HepG2 (cell line): Measurements from ENCODE around the gene CCL1. TPM values are rescaled to one million over a fixed set of nuclear protein-coding genes. Genes with fewer than 3 reads are reported as not detected.

Experiments
- ATAC-seq: fragments of 200-7000 bp; cut with Tn5 transposase; 3 replicates; pipeline ENCODE4 v1.9.1; 2020; ENCODE audit warnings: mild to moderate bottlenecking, moderate library complexity
- BruUV-seq: library from RNA; stranded (reverse); fragments of 400-500 nt; replicated peaks from 2 replicates; lab custom pipeline; 2021; lab: Mats Ljungman, UMichigan
- CTCF ChIA-PET: fragments of 300-600 bp; formaldehyde crosslinking; extraction: SDS; loops from one replicate; lab custom pipeline; 2021; ENCODE audit warnings: low total read pairs, inconsistent platforms, low intra/inter-chr PET ratio; lab: Yijun Ruan, JAX
- POLR2A ChIA-PET: fragments of 350-600 bp; sonication (Branson Sonifier 250); formaldehyde crosslinking; loops from one replicate; lab custom pipeline; 2020; ENCODE audit warnings: antibody characterized with exemption, inconsistent platforms; lab: Yijun Ruan, JAX
- DNase-seq: peaks from one replicate; pipeline ENCODE4 v3.0.0-alpha.2; 2015; ENCODE audit warnings: low spot score
- FAIRE-seq: peaks from 3 replicates; lab custom pipeline; 2011; peaks lifted over from hg19 to GRCh38; lab: Jason Lieb, UNC
- H2AFZ ChIP-seq: one replicate; pipeline ENCODE4 v1.6.1; 2011; ENCODE audit warnings: low read length, inconsistent platforms
- H3K27ac ChIP-seq: fragments of 300-600 bp; 3 replicates; pipeline ENCODE4 v1.8.0; 2011; ENCODE audit warnings: mixed run types, mild to moderate bottlenecking, mixed read lengths, low read length, inconsistent platforms; ENCODE audit not compliant: insufficient read depth; ENCODE audit errors: extremely low read length
- H3K27me3 ChIP-seq, 2 experiments: fragments of 200-600 bp in 1 of 2; 2 replicates in 1 of 2; 3 replicates in 1 of 2; pipeline versions ENCODE4 v1.6.0 to v1.8.0; 2011; ENCODE audit warnings: low read length in 2 of 2, mild to moderate bottlenecking in 2 of 2, moderate library complexity in 2 of 2, inconsistent platforms in 1 of 2; ENCODE audit not compliant: insufficient read depth in 2 of 2, control insufficient read depth in 1 of 2
- H3K36me3 ChIP-seq, 2 experiments: fragments of 200-600 bp in 1 of 2; replicated peaks in 1 of 2; 2 replicates in 1 of 2; 3 replicates in 1 of 2; pipeline versions ENCODE4 v1.5.1 to v1.8.0; 2011; ENCODE audit warnings: low read length in 2 of 2, inconsistent platforms in 1 of 2; ENCODE audit not compliant: insufficient read depth in 2 of 2, control insufficient read depth in 1 of 2
- H3K4me1 ChIP-seq: 2 replicates; pipeline ENCODE4 v1.5.1; 2012; ENCODE audit warnings: low read length, inconsistent platforms; ENCODE audit not compliant: insufficient read depth
- H3K4me2 ChIP-seq: 2 replicates; pipeline ENCODE4 v1.6.0; 2011; ENCODE audit warnings: low read depth, low read length, inconsistent platforms
- H3K4me3 ChIP-seq, 3 experiments: fragments of 200-600 bp in 1 of 3; sonication (generic), shearing (Covaris generic) in 1 of 3; replicated peaks in 1 of 3; 2 replicates each; pipeline ENCODE4 v1.5.1; 2011 to 2016; ENCODE audit warnings: low read length in 3 of 3, inconsistent platforms in 2 of 3, low read depth in 2 of 3, mild to moderate bottlenecking in 2 of 3, control low read depth in 1 of 3, mixed read lengths in 1 of 3; ENCODE audit not compliant: insufficient read depth in 1 of 3
- H3K79me2 ChIP-seq: one replicate; pipeline ENCODE4 v1.6.1; 2011; ENCODE audit warnings: low read length, inconsistent platforms; ENCODE audit not compliant: insufficient read depth
- H3K9ac ChIP-seq: 2 replicates; pipeline ENCODE4 v1.6.0; 2011; ENCODE audit warnings: mild to moderate bottlenecking, low read depth, low read length, inconsistent platforms; ENCODE audit not compliant: insufficient read depth
- H3K9me3 ChIP-seq: 2 replicates; pipeline ENCODE4 v1.5.1; 2012; ENCODE audit warnings: mild to moderate bottlenecking, low read length
- H4K20me1 ChIP-seq: 2 replicates; pipeline ENCODE4 v1.6.0; 2011; ENCODE audit warnings: inconsistent platforms, mild to moderate bottlenecking, low read length, moderate library complexity; ENCODE audit not compliant: insufficient read depth
- ADNP ChIP-seq: sonication (generic); formaldehyde crosslinking; IDR thresholded peaks from 2 replicates; pipeline ENCODE4 v1.4.0; 2020; ENCODE audit warnings: missing genetic modification reagents
- CBX2 ChIP-seq, 2 experiments: fragments of 200-600 bp in 1 of 2; sonication (generic); formaldehyde crosslinking in 1 of 2; IDR thresholded peaks; 2 replicates each; pipeline versions ENCODE4 v1.7.0 to v1.8.1; 2018 to 2022; ENCODE audit warnings: low read depth in 2 of 2, low read length in 1 of 2, mild to moderate bottlenecking in 1 of 2, missing genetic modification reagents in 1 of 2
- ELF3 ChIP-seq: IDR thresholded peaks from 2 replicates; pipeline ENCODE4 v1.6.1; 2016; ENCODE audit warnings: missing genetic modification reagents, missing compliant biosample characterization
- ELK4 ChIP-seq: sonication (generic); formaldehyde crosslinking; IDR thresholded peaks from 2 replicates; pipeline ENCODE4 v1.9.0; 2021; ENCODE audit warnings: missing genetic modification reagents, borderline replicate concordance
- NCOR1 ChIP-seq: fragments of 200-600 bp; sonication (generic); IDR thresholded peaks from 2 replicates; pipeline ENCODE4 v1.7.0; 2017; ENCODE audit warnings: antibody characterized with exemption, low read length, borderline replicate concordance
- NFKBIZ ChIP-seq: IDR thresholded peaks from 2 replicates; pipeline ENCODE4 v1.6.1; 2018; ENCODE audit warnings: missing genetic modification reagents, missing compliant biosample characterization
- NR1H2 ChIP-seq: sonication (generic); formaldehyde crosslinking; IDR thresholded peaks from 2 replicates; pipeline ENCODE4 v1.8.1; 2022; ENCODE audit warnings: low read depth, missing genetic modification reagents, borderline replicate concordance
- NRL ChIP-seq: sonication (generic); formaldehyde crosslinking; IDR thresholded peaks from 2 replicates; pipeline ENCODE4 v1.5.0; 2020; ENCODE audit warnings: missing genetic modification reagents, mild to moderate bottlenecking, moderate library complexity, borderline replicate concordance
- RFX1 ChIP-seq: fragments of 450-650 bp; IDR thresholded peaks from 2 replicates; pipeline ENCODE4 v1.6.1; 2017
- RORA ChIP-seq: sonication (generic); formaldehyde crosslinking; IDR thresholded peaks from 2 replicates; pipeline ENCODE4 v1.5.0; 2020; ENCODE audit warnings: mild to moderate bottlenecking, missing genetic modification reagents, moderate library complexity
- ZKSCAN5 ChIP-seq: sonication (generic); formaldehyde crosslinking; IDR thresholded peaks from 2 replicates; pipeline ENCODE4 v1.5.1; 2020; ENCODE audit warnings: mild to moderate bottlenecking, missing genetic modification reagents
- ZNF225 ChIP-seq: sonication (generic); formaldehyde crosslinking; IDR thresholded peaks from 2 replicates; pipeline ENCODE4 v1.4.0; 2020; ENCODE audit warnings: mild to moderate bottlenecking, missing genetic modification reagents
- ZNF234 ChIP-seq: sonication (generic); formaldehyde crosslinking; conservative IDR thresholded peaks from 2 replicates; pipeline ENCODE4 v1.5.1; 2020; ENCODE audit warnings: mild to moderate bottlenecking, missing genetic modification reagents
- ZNF589 ChIP-seq: sonication (generic); formaldehyde crosslinking; conservative IDR thresholded peaks from 2 replicates; pipeline ENCODE4 v1.8.0; 2022; ENCODE audit warnings: mild to moderate bottlenecking, moderate library complexity, missing genetic modification reagents
- ZNF678 ChIP-seq: sonication (generic); formaldehyde crosslinking; IDR thresholded peaks from 2 replicates; pipeline ENCODE4 v1.4.0; 2020; ENCODE audit warnings: mild to moderate bottlenecking, missing genetic modification reagents
- ZNF788 ChIP-seq: sonication (generic); formaldehyde crosslinking; IDR thresholded peaks from 2 replicates; pipeline ENCODE4 v1.5.0; 2020; ENCODE audit warnings: mild to moderate bottlenecking, missing genetic modification reagents, borderline replicate concordance
- ZSCAN25 ChIP-seq: sonication (generic); formaldehyde crosslinking; IDR thresholded peaks from 2 replicates; pipeline ENCODE4 v1.8.0; 2022; ENCODE audit warnings: mild to moderate bottlenecking, missing genetic modification reagents
- WGBS: methylation state at CpG from one replicate; pipeline ENCODE4 v1.1.6; 2017; ENCODE audit warnings: low lambda C conversion rate; 5-methylcytosine and 5-hydroxymethylcytosine counted together
- in situ Hi-C: cut with HindIII; loops from 2 replicates; pipeline ENCODE4 v1.10.0; 2017; ENCODE audit warnings: low pct_unique_long_range_greater_than_20kb; ENCODE audit not compliant: extremely low pct_ligation_motif_present
- intact Hi-C: fragments of 100-400 bp; cut with micrococcal nuclease; formaldehyde crosslinking; loops from one replicate; pipeline ENCODE4 v1.10.0; 2022; ENCODE audit not compliant: unreplicated experiment
- polyA plus RNA-seq, 8 experiments: library from polyadenylated mRNA; depleted of rRNA in 3 of 8; stranded (reverse) in 7 of 8; unstranded in 1 of 8; fragments of >200 nt; fragmentation: Illumina TruSeq in 4 of 8; extraction: Trizol in 4 of 8; gene quantifications; 2 replicates each; pipeline versions ENCODE4 v1.2.1 to v1.2.3, GENCODE V29; 2011 to 2016; ENCODE audit warnings: low read depth in 4 of 8, missing spikeins in 1 of 8, mixed read lengths in 1 of 8; ENCODE audit not compliant: insufficient read depth in 1 of 8
- total RNA-seq, 5 experiments: library from RNA; depleted of rRNA; stranded (reverse); fragments of >200 nt; fragmentation: Illumina TruSeq; extraction: Trizol; gene quantifications; 2 replicates each; pipeline ENCODE4 v1.2.3, GENCODE V29; 2016; ENCODE audit warnings: low read depth in 1 of 5
- TF ChIP-seq, protein P1 (sequence below): sonication (generic); formaldehyde crosslinking; IDR thresholded peaks from 2 replicates; pipeline ENCODE4 v1.4.0; 2020; ENCODE audit warnings: mild to moderate bottlenecking, missing genetic modification reagents

CCL1 gene
- total and polyA plus RNA-seq, 2 of the 13 experiments (the other 11 are each of a cell fraction or from before 2014, with no cell fraction given), result not detected

GRCh38 chr17:34341916-34342315 is 21.1 kb downstream of the CCL1 start (continued):
- no peak for TF ChIP-seq ELF3 (CRISPR knock-in tag)
- no peak for TF ChIP-seq ZKSCAN5 (CRISPR knock-in tag)
- TF ChIP-seq, protein P1, sequence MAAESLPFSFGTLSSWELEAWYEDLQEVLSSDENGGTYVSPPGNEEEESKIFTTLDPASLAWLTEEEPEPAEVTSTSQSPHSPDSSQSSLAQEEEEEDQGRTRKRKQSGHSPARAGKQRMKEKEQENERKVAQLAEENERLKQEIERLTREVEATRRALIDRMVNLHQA (CRISPR knock-in tag), result no peak
- TF ChIP-seq ZNF589 (CRISPR knock-in tag), result no peak

GRCh38 chr17:34339138-34339770 is 23.8 kb downstream of the CCL1 start:
- no peak for DNase-seq
- no peak for TF ChIP-seq ZSCAN25 (CRISPR knock-in tag)
- TF ChIP-seq NFKBIZ, result no peak
- no peak for TF ChIP-seq ZNF234 (CRISPR knock-in tag)
- TF ChIP-seq ADNP, result no peak
- no peak for TF ChIP-seq ZNF678 (CRISPR knock-in tag)
- no peak for TF ChIP-seq RORA
- no peak for TF ChIP-seq NCOR1
- TF ChIP-seq ZNF788, result no peak
- TF ChIP-seq RFX1, result no peak
- TF ChIP-seq NRL (CRISPR knock-in tag), result no peak
- TF ChIP-seq ELK4 (CRISPR knock-in tag), result no peak
- TF ChIP-seq ZKSCAN5 (CRISPR knock-in tag), result no peak
- TF ChIP-seq CBX2 (IDR thresholded peaks at IDR 0.05; ENCODE audit: low read depth, low read length), result no peak
- no peak for TF ChIP-seq CBX2 (CRISPR knock-in tag; IDR thresholded peaks at IDR 0.05; ENCODE audit: low read depth)
- TF ChIP-seq NR1H2 (CRISPR knock-in tag), result no peak
- TF ChIP-seq ZNF225, result no peak
- TF ChIP-seq, all 625 proteins: peak for 0
- Histone ChIP-seq H3K36me3 (no peaks in the 10 kb centered on the region), H2AFZ (no peak overlapping the region), H3K79me2 (no peaks in the 10 kb centered on the region), H3K9me3 (no peaks in the 10 kb centered on the region), H3K27ac (no peak overlapping the region), H3K4me1 (no peaks in the 10 kb centered on the region), H3K4me3 (no peak overlapping the region), H3K9ac (no peak overlapping the region), H3K27me3 (no peaks in the 10 kb centered on the region), H3K4me2 (no peak overlapping the region), H4K20me1 (no peaks in the 10 kb centered on the region)
- no peak for FAIRE-seq
- ChIA-PET CTCF (no interaction called here), POLR2A (no interaction called here)
- intact Hi-C loops, result no loop called here
- no peak for ATAC-seq
- BruUV-seq, result no TSS peak
- WGBS, result 9% methylated on average over 3 of the region's 3 CpGs
- in situ Hi-C loops, result no loop called here
